GM23338 (cell line): ENCODE data around the gene FPGS. TPM values are rescaled to one million over a fixed set of nuclear protein-coding genes. Genes with fewer than 3 reads are reported as not detected.

ENCODE experiments used
- ATAC-seq: fragments of 200-7000 bp; cut with Tn5 transposase; 3 replicates; pipeline ENCODE4 v1.9.1; 2020
- DNase-seq: peaks from one replicate; pipeline ENCODE4 v3.0.0-alpha.2; 2015; ENCODE audit warnings: low spot score
- H2AFZ ChIP-seq: fragments of 200-600 bp; sonication (generic); 2 replicates; pipeline ENCODE4 v1.8.0; 2016; ENCODE audit warnings: antibody characterized with exemption, mild to moderate bottlenecking, moderate library complexity
- H3F3A ChIP-seq: fragments of 200-600 bp; sonication (generic); replicated peaks from 2 replicates; pipeline ENCODE4 v1.8.0; 2017; ENCODE audit warnings: antibody characterized with exemption, mixed run types, low read depth
- H3K27ac ChIP-seq: fragments of 200-600 bp; sonication (generic); 2 replicates; pipeline ENCODE4 v1.6.1; 2016; ENCODE audit warnings: low read depth
- H3K27me3 ChIP-seq: fragments of 200-600 bp; sonication (generic); 2 replicates; pipeline ENCODE4 v1.8.0; 2016; ENCODE audit warnings: mild to moderate bottlenecking, mixed run types, moderate library complexity; ENCODE audit not compliant: insufficient read depth
- H3K36me3 ChIP-seq: fragments of 200-600 bp; sonication (generic); 2 replicates; pipeline ENCODE4 v1.8.0; 2016; ENCODE audit warnings: mild to moderate bottlenecking; ENCODE audit not compliant: insufficient read depth
- H3K4me1 ChIP-seq: fragments of 200-600 bp; sonication (generic); 2 replicates; pipeline ENCODE4 v1.8.0; 2016; ENCODE audit warnings: mild to moderate bottlenecking, moderate library complexity; ENCODE audit not compliant: insufficient read depth
- H3K4me2 ChIP-seq: fragments of 200-600 bp; sonication (generic); 2 replicates; pipeline ENCODE4 v1.7.1; 2017; ENCODE audit warnings: mixed run types
- H3K4me3 ChIP-seq: fragments of 200-600 bp; sonication (generic); 2 replicates; pipeline ENCODE4 v1.6.1; 2016; ENCODE audit warnings: mixed run types
- H3K79me2 ChIP-seq: fragments of 200-600 bp; sonication (generic); replicated peaks from 2 replicates; pipeline ENCODE4 v1.8.0; 2017; ENCODE audit warnings: mild to moderate bottlenecking; ENCODE audit not compliant: insufficient read depth
- H3K9me2 ChIP-seq: fragments of 200-600 bp; sonication (generic); 2 replicates; pipeline ENCODE4 v1.8.0; 2017; ENCODE audit not compliant: insufficient read depth
- H4K20me1 ChIP-seq: fragments of 200-600 bp; sonication (generic); replicated peaks from 2 replicates; pipeline ENCODE4 v1.8.0; 2017; ENCODE audit warnings: mild to moderate bottlenecking; ENCODE audit not compliant: insufficient read depth
- H3K27ac Mint-ChIP-seq: 2 replicates; pipeline ENCODE4 v1.8.0; 2020; ENCODE audit warnings: inconsistent platforms, mild to moderate bottlenecking, moderate library complexity, mixed read lengths
- H3K27me3 Mint-ChIP-seq: 3 replicates; pipeline ENCODE4 v1.8.0; 2022; ENCODE audit warnings: low read depth, mild to moderate bottlenecking, moderate library complexity, mixed read lengths, inconsistent platforms; ENCODE audit not compliant: insufficient read depth, poor library complexity
- H3K36me3 Mint-ChIP-seq: 3 replicates; pipeline ENCODE4 v1.8.0; 2021; ENCODE audit warnings: low read depth, mild to moderate bottlenecking, inconsistent platforms, moderate library complexity, mixed read lengths
- H3K4me1 Mint-ChIP-seq: 3 replicates; pipeline ENCODE4 v1.8.0; 2020; ENCODE audit warnings: mild to moderate bottlenecking, inconsistent platforms, mixed read lengths
- H3K4me3 Mint-ChIP-seq: 3 replicates; pipeline ENCODE4 v1.8.0; 2021; ENCODE audit warnings: moderate library complexity, mild to moderate bottlenecking, inconsistent platforms, mixed read lengths
- H3K9me3 Mint-ChIP-seq: 3 replicates; pipeline ENCODE4 v1.8.0; 2020; ENCODE audit warnings: moderate library complexity, mild to moderate bottlenecking, inconsistent platforms, mixed read lengths
- CREB1 ChIP-seq: fragments of 250-450 bp; sonication (Bioruptor Pico); IDR thresholded peaks from 2 replicates; pipeline ENCODE4 v1.5.0; 2020; ENCODE audit warnings: low read depth, mild to moderate bottlenecking, moderate library complexity
- CTCF ChIP-seq, 2 experiments: fragments of 200-600 bp in 1 of 2; sonication (generic) in 1 of 2; conservative IDR thresholded peaks; 2 replicates each; pipeline versions ENCODE4 v1.5.1 to v1.6.1; 2016 to 2017; ENCODE audit warnings: antibody characterized with exemption in 2 of 2, low read depth in 2 of 2, mild to moderate bottlenecking in 2 of 2, moderate library complexity in 1 of 2
- ETS1 ChIP-seq: IDR thresholded peaks from 2 replicates; pipeline ENCODE4 v1.6.1; 2016; ENCODE audit warnings: antibody characterized with exemption
- NANOG ChIP-seq: IDR thresholded peaks from 2 replicates; pipeline ENCODE4 v1.6.1; 2016; ENCODE audit warnings: antibody characterized with exemption, borderline replicate concordance
- POLR2AphosphoS5 ChIP-seq: IDR thresholded peaks from 2 replicates; pipeline ENCODE4 v1.6.1; 2016; ENCODE audit warnings: antibody characterized with exemption, low read depth
- STAT1 ChIP-seq: IDR thresholded peaks from one replicate; pipeline ENCODE4 v1.6.1; 2016; ENCODE audit warnings: antibody characterized with exemption; ENCODE audit not compliant: unreplicated experiment
- ZNF462 ChIP-seq: fragments of 250-450 bp; sonication (Bioruptor Pico); IDR thresholded peaks from 2 replicates; pipeline ENCODE4 v1.5.0; 2020; ENCODE audit warnings: mild to moderate bottlenecking, moderate library complexity
- polyA plus RNA-seq: library from polyadenylated mRNA; unstranded; fragments of >200 nt; fragmentation: Nextera tagmentation; extraction: Ambion mirVana; gene quantifications from 2 replicates; pipeline ENCODE4 v1.2.1, GENCODE V29; 2016
- total RNA-seq: library from RNA; depleted of rRNA; stranded (reverse); fragments of >200 nt; shearing (Covaris generic); gene quantifications from 2 replicates; pipeline ENCODE4 v1.2.3, GENCODE V29; 2014

Gene FPGS
- total and polyA plus RNA-seq, 2 experiments from 2014 or later, result 40.7 to 87.2 TPM

- H3K4me3 ChIP-seq, result peak overlapping the region; percentile 99
- H3K4me1 ChIP-seq, result peaks cover 11% of the 10 kb centered on the region
- DNase-seq (peak; percentile 88), ATAC-seq (peak; percentile 40)
- H3K36me3 ChIP-seq, result peaks cover 34% of the 10 kb centered on the region
- Mint-ChIP-seq H3K9me3 (no peaks in the 10 kb centered on the region), H3K4me1 (peaks cover 17% of the 10 kb centered on the region), H3K36me3 (peaks cover 39% of the 10 kb centered on the region), H3K27ac (peak overlapping the region; percentile 84; the same call in 1 of the 2 replicates), H3K27me3 (peaks cover 13% of the 10 kb centered on the region), H3K4me3 (peak overlapping the region; percentile 96)
- H3K79me2 ChIP-seq, result peaks cover 31% of the 10 kb centered on the region
- H4K20me1 ChIP-seq, result peaks cover 20% of the 10 kb centered on the region
- H3K9me2 ChIP-seq, result no peaks in the 10 kb centered on the region
- TF ChIP-seq CTCF (conservative IDR thresholded peaks at IDR 0.05; ENCODE audit: low read depth in 2 of 2), result peak; percentile 73 to 91
- no peak for TF ChIP-seq ZNF462
- TF ChIP-seq ETS1, result no peak
- no peak for TF ChIP-seq NANOG
- TF ChIP-seq STAT1, result no peak
- TF ChIP-seq CREB1 (CRISPR knock-in tag), result peak; percentile 42
- no peak for TF ChIP-seq POLR2AphosphoS5
- H3K27me3 ChIP-seq, result no peaks in the 10 kb centered on the region
- H3K4me2 ChIP-seq, result peak overlapping the region; percentile 75
- H2AFZ ChIP-seq, result peak overlapping the region; percentile 78
- no peak overlapping the region for H3K27ac ChIP-seq
- H3F3A ChIP-seq, result peaks cover 36% of the 10 kb centered on the region
These were observed 17.4 kb upstream of the FPGS start for GRCh38 chr9:127785023-127785932.
